ENCODE data around the gene IQSEC1.

The IQSEC1 gene

DNA sequence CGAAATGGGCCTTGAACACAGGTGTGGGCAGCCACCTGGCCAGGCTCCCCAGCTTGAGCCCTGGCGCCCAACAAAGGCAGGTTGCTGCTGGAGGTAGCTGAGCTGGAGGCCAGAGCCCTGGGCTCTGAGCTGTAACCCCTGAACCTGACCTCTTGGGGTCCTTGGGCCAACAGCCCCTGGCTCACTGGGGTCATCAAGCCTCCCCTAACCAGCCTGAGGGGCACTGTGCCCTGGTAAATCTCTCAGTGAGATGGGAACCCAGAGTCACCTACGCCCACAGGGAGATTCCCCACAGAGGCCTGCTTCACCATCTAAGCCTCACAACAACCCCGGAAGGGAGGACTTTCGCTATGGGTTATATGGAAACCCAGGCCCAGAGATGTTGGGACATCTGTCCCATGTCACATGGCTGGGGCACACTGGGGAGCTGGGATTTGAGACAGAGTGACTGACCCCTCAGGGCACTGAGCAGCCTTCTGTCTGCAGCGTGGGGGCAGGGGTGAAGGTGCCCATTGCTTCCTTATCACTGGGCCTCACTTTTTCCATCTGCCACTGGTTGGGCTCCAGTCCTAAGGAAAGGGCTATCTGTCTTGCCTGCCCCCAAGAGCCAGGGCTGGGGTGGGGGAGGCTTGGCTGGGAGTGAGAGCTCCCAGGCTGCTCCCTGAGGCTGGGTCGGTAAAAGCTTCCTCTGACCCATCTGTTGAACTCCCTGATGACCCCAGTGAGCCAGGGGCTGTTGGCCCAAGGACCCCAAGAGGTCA, 59.1 kb downstream of the IQSEC1 start:
- FAIRE-seq, result no peak

DNA sequence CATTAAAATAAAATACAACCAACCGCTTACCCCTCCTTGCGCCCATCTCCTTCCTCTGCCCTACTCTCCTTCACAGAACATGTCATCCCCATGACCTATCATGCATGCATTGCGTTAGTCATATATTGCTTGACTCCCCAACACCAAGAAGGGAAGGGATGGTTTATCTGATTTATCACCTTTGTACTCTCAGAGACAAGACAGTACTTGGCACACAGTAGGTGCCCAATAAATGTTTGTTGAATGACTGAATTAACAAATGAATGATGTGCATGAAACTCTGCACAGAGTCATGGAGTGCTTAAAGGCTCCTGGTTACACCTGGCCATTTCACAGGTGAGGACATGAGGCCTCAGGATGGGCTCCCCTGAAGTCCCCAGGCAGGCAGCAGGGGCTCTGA, 59.7 kb downstream of the IQSEC1 start:
- no peak for FAIRE-seq

DNA sequence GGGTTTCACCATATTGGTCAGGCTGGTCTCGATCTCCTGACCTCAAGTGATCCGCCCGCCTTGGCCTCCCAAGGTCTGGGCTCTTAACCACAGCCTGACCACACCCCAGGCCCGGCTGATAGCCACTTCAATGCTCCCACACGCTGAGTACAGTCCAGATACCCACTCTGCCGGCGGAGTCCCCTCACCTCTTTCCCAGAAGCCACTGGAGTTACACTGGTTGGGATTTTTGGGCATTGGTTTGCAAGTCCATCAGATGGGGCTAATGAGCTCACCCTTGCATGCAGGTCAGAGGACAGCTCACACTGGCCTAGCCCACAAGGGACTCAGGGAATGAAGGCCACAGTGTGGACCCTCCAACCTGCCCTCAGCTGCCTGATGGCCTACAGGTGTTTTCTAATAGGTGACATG, 60.1 kb downstream of the IQSEC1 start:
- FAIRE-seq, result no peak

DNA sequence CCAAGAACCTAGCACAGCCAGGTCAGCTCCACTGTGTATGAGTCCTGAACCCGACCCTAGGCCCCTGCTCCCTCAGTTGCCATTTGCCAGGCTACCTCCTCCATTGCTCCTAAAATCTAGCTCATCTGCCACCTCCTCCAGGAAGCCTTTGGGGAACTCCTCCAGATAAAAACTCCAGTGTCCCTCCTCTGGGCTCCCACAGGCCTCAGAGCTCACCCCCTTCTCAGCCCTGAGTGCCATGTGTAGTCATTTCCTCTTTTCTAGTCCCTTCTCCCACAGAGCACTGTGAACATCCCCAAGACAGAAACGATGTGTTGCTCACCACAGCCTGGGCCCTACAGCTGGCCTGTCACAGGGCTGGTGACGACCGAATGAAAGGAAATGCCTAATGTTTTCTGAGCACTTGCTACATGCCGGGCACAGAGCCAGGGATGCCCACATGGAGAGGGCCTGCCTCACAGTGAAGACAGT, 61.0 kb downstream of the IQSEC1 start:
- no peak for FAIRE-seq

DNA sequence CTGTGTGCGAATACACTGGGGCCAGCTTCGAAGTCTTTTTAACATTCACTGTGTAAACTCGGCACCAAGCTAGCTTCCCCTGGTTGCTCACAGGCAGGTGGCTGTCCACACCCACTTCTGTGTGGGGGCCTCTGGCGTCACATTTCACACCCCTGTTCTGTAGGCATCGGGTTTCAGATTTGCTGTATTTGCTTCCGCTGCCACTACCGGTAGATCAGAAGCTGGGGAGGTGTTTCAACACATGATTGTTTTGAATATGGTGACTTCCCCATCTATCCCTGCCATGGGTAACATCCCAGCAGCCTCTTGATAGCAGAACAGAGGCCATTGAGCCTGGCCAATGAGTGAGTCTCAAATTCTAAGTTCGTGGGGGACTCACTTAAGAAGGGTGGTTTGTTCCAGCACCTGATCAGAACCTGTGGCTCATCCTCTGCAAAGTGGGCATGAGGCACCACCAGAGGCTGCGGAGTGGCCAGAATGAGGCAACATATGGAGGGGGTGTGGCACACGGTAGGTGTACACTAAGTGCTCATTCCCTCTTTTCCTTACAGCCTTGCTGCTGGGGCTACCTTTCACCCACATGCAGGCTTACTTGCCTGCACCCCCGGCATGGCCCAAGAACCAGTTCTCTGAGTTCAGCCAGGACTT, 61.5 kb downstream of the IQSEC1 start:
- FAIRE-seq, result no peak

DNA sequence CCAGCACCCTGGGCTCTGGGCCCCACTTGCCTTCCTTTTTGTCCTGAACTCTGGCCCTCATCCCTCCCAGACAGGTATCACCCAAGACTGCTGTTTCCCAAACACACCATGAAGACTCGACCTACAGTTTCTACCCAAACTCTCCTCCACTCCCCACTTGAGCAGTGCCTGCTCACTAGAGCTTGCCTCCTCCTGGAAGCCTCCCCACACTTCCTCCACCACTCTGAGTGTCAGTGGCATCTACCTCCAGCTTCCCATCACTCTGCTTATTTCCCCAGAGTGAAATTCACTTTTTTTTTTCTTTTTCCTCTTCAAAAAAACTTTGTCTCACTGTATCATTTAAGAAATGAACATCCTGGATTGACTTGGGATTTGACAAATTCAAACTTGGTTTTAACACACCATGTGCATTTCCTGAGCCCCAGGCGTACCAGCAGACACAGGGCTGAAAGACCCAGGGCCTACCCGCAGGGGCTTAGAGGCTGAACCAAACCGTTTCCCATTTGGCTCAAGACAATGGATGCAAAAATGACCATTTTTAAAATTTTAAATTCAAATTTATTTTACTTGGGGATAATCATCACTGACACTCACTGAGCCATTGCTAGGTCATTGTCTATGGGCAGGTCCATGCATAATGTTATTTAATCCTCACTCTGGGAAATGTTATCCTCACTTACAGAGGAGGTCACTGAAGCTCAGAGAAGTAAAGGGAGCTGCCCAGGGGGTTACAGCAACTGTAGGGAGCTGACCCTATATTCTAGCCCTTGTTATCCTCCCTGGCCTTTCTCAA, 62.3 kb downstream of the IQSEC1 start:
- no peak for FAIRE-seq

DNA sequence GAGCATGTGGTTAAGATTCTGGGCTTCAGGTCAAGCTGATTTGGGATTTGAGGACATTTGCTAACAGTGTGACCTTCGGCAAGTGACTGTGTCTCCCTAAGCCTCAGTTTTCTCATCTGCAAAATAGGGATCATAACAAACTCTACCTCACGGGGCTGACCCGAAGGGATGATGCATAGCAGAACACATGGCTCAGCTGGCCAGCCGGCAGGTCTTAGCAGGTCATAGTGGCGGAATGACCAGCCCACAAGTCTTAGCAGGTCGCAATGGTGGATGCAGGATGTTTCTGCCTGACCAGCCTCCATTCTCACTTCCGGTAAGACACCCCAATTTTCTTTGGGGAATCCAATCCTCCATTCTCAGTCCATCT, 63.3 kb downstream of the IQSEC1 start:
- FAIRE-seq, result no peak

DNA sequence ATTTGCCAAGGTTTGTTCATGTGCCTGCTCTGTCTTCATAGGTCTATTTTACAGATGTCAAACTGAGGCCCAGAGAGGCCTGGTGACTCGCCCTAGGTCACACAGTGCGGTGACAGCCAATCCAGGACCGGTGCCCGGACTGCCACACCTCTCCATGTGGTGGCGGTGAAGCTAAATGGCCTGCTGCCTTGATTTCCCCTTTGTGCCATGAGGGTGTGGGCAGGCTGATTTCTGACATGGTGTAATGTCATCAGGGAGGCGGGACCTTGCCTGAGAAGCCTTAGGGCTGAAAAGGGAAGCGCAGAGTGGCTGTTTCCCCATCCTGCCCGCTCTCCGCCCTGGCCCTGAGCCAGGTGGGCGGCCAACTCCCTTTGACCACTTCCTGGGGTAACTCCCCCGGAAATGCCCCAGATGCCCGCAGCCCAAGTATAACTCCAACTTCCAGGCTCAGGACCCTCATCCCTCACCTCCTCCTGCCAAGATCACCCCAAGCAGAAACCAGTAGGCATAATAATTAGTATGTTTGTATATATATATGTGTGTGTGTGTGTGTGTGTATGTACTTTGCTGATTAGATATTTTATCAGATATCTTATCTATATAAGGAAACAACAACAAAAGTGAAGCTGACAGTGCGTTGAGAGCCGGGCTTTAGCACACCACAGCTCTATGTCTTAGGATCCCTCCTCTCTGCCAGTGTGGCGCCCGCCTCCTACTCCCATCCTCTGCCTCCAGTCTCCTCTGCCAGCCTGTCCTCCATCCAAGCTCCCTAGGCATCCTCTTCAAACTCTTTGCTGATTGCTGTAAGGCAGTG, 63.9 kb downstream of the IQSEC1 start:
- FAIRE-seq, result no peak

DNA sequence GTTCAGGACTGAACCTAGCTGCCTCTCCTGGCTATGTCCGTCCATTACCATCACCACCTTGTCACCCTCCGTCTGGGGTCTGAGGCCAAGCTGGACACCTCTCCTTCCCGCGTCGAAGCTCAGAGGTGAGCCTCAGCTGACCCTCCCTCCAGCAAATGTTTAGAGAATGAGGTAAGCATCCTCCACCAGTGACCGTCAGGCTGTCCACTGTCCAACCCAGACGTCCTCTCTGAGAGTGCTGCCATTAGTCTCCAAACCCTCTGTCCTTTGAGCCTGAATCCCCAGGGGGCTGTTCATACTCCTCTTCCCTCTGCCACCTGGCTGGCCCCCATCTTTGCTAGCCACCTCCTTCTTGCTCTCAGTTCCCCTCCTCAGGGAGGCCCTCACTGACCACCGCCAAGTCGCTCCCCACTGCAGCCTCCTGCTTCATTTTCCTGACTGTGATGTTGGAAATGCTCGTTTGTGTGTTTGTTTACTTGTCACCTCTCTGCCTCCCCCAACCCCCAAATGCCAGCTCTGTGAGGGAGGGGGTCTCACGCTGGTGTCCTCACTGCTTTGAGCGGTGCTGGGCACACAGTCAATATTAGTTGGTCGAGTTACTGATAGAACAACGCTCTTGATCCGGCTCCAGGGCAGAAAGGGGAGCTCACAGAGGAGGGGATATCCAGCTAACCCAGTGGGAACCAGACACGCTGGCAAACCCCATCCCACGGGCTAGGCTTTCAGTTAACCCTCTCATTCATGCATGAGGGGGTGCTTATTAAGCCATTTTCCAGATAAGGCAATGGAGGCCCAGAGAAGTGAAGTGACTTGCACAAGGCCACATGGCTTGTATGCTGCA, 64.9 kb downstream of the IQSEC1 start:
- no peak for FAIRE-seq

DNA sequence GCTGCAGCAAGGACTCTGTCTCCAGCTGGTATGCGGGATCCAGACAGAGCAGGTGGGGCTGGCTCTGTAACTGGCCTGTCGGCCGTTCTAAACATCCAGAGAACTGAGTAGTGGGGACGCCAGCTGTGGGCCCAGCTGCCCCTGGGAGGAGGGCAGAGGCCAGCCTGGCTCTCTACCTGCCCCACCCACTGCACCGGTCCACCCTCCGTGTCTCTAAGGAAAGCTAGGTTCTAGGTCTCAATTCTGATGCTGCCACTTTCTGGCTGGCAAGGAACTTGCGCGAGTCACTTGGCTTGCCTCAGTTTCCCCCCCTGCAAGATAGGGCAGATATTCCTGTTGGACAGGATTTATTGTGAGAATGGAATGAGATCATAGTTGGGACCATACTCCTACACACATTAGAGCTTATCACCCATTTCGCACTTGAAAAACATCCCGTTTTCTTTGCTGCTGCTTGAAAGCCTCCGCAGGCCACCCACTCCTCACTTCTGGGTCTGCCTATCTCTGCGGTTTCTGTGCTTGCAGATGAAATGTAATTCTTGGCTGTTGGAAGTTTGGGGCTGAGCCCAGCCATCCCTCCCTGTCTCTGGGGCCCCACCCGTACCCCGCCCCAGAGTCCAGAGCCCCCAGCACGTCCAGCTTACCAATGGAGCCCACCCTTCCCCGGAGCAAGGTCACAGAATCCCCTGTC, 65.8 kb downstream of the IQSEC1 start:
- FAIRE-seq, result no peak

DNA sequence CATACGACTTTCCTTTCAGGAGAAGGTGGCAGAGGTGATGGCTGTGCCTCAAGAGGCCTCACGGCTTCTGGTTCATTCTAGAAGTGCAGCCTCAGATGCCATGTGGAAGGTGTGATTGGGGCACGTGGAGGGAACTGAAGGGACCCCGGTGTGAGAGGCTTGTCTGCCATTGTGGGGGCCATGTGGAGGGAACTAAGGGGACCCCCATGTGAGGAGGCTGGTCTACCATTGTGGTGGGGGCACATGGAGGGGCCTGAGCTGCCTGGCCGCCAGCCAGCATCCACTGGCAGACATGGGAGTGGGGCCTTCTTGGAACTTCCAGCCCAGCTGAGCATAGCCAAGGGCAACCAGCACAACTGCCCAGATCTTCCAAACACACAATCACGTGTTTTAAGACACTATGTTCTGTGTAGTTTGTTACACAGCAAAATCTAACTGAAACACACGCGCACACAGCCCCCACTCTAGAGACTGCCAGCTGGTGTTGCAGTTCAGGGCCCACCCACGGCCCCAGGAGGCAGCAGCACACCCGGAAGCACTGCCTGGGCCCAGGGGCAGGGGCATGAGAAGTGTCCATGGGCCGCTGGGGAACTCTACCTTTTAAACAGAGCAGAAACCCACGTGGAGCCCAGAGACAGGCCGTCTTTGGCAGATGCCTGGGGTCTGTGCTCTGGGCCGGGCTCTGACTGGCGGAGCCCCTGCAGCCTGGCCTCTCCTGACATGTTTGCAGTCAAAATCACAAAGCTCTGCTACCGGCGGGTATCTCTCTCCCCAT, 66.8 kb downstream of the IQSEC1 start:
- no peak for FAIRE-seq

DNA sequence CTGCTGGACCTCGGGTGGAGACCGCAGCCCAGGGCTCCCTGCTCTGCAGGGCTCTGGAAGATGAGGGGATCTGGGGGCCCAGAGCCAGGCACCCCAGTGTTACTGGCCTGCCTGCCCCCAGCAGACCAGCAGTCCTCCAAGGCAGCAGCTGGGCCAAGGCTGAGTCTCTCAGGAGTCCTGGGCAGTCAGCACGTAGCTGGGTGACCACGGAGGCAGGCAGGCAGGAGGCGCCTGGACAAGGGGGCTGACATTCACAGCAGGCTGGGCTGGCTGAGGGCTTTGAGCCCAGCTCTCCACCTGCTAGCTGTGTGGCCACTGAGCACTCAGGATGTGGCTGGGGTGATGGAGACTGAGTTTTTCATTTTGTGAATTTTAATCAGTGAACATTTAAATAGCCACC, 67.9 kb downstream of the IQSEC1 start:
- no peak for FAIRE-seq

DNA sequence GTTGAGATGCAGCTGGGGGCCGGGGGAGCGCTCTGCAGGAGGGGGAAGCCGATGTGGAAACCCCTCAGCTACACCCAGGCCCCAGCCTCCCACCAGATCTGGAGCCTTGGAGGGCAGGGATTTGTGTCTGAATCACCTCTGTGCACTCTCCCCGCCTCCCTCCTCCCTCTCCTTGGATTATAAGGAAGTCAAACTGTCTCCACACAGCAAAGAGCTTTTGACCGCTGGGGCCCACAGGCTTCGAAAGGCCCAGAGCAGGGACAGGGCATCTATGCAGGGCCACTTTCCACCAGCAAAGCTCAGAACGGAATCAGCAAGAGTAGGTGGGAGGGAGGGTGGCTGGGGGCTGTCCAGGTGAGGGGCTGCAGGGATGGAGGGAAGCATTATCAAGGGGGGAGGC, 68.9 kb downstream of the IQSEC1 start:
- no peak for FAIRE-seq

DNA sequence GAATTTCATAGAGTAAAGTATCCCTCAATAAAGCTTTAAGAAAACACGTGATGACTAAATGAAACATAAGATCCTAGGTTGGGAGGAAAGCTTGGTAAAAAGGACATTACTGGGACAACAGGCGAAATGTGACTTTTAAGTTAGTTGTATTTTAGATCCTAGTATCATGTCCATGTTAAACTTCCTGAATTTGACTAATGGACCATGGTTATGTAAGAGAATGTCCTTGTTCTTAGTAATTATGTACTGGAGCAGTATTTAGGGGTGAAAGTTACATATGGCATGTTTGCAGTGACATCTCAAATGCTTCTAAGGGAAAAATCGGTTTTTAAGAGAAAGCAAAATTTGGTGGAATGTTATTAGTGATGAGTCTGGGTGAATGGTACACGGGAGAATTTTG, 69.6 kb downstream of the IQSEC1 start:
- no peak for FAIRE-seq

DNA sequence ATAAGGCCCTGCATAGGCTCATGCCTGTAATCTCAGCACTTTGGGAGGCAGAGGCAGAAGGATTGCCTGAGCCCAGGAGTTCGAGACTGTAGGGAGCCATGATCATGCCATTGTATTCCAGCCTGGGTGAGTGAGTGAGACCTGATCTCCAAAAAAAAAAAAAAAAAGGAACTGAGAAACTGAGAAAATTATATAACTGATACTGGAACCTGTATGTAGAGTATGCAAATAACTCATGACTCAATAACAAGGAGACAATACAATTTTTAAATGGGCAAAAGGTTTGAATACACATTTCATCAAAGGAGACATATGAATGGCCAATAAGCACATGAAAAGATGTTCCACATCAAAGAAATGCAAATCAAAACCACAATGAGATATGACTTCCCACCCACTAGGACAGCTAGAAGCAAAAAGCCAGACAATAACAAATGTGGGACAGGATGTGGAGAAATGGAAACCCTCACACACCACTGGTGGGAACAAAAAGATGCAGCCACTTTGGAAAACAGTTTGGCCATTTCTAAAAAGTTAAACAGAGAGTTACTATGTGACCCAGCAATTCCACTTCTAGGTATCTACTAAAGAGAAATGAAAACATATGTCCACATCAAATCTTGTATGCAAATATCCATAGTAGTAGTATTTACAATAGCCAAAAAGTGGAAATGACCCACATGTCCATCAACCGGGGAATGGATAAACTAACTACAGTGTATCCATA, 70.7 kb downstream of the IQSEC1 start:
- no peak for FAIRE-seq

DNA sequence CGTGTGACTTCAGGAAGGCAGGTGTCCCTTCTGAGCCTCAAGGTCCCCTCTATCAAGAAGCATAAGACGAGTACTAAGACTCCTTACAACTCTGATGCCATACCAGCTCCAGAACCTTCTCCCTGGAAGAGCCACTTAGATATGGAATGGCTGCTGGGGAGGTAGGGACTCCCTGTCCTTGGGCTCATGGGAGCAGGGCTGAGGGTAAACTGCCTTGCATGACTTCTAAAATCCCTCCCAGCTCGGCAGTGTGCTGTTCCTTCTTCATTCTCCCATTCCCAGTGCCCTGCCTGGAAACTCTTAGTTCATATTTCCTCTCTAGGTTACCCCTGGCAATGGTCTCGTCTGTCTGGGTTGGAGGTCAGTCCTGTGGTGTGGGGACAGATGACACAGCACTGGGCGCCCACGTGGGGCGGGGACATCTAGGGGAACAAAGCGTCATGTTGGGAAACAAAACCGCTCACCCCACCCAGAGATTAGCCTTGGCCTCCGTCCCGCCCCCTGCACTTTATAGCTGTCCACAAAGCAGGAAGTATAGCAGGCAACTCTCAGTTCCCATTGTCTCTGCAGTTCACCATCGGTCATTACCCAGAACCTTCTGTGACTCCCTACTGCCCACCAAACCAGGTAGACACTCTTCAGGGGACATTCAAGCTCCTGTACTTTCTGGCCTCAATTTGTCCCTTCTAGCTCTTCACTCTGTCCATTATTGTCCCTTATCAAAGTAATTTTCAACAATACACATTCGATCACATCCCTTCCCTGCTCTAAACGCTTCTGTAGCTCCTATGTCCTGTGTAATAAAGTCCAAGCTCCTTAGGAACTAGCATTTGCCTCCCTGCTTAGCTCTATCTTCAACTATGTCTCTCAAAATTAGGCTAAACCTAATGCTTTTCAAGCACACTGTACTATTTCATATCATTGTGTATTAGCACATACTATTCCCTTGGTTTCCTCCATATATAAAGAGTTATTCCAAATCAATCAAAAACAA, 73.8 kb downstream of the IQSEC1 start:
- FAIRE-seq, result no peak

DNA sequence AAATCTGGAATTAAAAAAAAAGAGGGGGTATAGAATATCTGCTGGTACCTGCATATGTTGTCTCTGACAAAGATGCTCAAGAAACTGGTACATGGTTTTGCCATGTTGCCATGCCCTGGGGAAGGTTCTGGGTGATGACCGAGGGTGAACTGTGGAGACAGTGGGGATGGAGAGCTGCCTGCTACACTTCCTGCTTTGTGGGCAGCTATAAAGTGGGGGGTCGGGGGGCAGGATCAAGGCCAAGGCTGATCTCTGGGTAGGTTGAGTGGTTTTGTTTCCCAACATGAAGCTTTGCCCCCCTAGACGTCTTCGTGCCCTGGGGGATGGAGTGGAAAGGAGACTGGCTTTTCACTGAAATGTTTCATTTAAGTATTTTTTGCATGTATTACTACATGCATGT, 74.6 kb downstream of the IQSEC1 start:
- no peak for FAIRE-seq

DNA sequence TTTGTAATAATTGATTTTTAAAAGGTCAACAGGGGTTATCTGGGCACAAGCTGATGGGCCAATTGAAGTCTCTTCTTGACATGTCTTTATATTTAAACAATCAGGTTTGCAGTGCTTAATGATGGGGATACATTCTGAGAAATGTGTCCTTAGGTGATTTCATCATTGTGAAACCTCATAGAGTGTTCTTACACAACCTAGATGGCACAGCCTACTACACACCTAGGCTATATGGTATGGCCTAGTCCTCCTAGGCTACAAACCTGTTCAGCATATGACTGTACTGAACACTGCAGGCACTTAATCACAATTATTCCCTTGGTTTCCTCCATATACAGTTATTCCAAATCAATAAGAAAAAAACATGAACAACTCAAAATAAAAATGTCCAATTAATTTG, 75.8 kb downstream of the IQSEC1 start:
- no peak for FAIRE-seq

DNA sequence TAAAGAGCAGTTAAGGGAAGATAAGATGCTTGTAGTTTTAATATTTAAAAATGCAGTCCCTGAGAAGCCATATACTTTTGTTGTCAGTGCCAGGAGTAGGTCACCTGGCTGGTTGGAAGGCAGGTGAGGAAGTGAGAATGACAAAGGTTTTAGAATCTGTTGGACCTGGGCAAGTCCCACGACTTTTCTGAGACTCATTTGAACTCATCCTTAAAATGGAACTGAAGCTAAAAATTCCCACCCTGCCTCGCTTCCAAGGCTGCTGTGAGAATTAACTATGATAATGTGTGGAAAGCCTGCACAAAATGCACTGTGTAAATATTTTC, 77.1 kb downstream of the IQSEC1 start:
- FAIRE-seq, result no peak

Data from endometrium (tissue), 2 donors.